ENCODE results near the gene MRPL12.

- TF ChIP-seq, protein P1, sequence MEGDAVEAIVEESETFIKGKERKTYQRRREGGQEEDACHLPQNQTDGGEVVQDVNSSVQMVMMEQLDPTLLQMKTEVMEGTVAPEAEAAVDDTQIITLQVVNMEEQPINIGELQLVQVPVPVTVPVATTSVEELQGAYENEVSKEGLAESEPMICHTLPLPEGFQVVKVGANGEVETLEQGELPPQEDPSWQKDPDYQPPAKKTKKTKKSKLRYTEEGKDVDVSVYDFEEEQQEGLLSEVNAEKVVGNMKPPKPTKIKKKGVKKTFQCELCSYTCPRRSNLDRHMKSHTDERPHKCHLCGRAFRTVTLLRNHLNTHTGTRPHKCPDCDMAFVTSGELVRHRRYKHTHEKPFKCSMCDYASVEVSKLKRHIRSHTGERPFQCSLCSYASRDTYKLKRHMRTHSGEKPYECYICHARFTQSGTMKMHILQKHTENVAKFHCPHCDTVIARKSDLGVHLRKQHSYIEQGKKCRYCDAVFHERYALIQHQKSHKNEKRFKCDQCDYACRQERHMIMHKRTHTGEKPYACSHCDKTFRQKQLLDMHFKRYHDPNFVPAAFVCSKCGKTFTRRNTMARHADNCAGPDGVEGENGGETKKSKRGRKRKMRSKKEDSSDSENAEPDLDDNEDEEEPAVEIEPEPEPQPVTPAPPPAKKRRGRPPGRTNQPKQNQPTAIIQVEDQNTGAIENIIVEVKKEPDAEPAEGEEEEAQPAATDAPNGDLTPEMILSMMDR (IDR thresholded peaks at IDR 0.05; ENCODE audit: control extremely low read depth in 1 of 3, insufficient read depth in 1 of 3, low read depth in 1 of 3, low read length in 3 of 3) = no peak
- TF ChIP-seq CHD2 (IDR thresholded peaks at IDR 0.05; ENCODE audit: low read length) (no peak), JUND (IDR thresholded peaks at IDR 0.05; ENCODE audit: low read length) (no peak), TEAD4 (IDR thresholded peaks at IDR 0.05; ENCODE audit: low read depth, low read length) (no peak), KDM4A (IDR thresholded peaks at IDR 0.05; ENCODE audit: low read depth, low read length, severe bottlenecking) (no peak), MAFK (IDR thresholded peaks at IDR 0.05; ENCODE audit: low read depth, low read length) (no peak), POLR2A (IDR thresholded peaks at IDR 0.05; ENCODE audit: control extremely low read depth in 1 of 2, low read depth in 2 of 2, low read length in 2 of 2) (no peak), KDM5A (IDR thresholded peaks at IDR 0.05; ENCODE audit: low read length) (no peak), EGR1 (IDR thresholded peaks at IDR 0.05; ENCODE audit: borderline replicate concordance, low read depth, low read length) (no peak), ATF2 (IDR thresholded peaks at IDR 0.05; ENCODE audit: low read length) (no peak), RNF2 (IDR thresholded peaks at IDR 0.05; ENCODE audit: borderline replicate concordance, low read depth, low read length, missing control alignments, poor library complexity, severe bottlenecking) (no peak), SUZ12 (IDR thresholded peaks at IDR 0.05; ENCODE audit: low read length) (no peak)
Measured at GRCh38 chr17:81665205-81666091, 37.7 kb upstream of the MRPL12 start.
